ENCODE data around the gene MED27.

GRCh38 chr9:132019702-132020101 is 60.0 kb downstream of the MED27 start:
- TF ChIP-seq BRF2 (IDR thresholded peaks at IDR 0.05; ENCODE audit: borderline replicate concordance, insufficient read depth, insufficient read length) (no peak), HOMEZ (CRISPR knock-in tag; IDR thresholded peaks at IDR 0.05) (no peak), NRF1 (conservative IDR thresholded peaks at IDR 0.05 in 1 of 2, IDR thresholded peaks at IDR 0.05 in 1 of 2) (no peak)

Measured in K562 (cell line).